Measurements from ENCODE around the gene CHRNA9.
"Not testable (repeated sequence)": the region's sequence is repeated elsewhere in the genome, so short reads cannot be mapped to it uniquely, and the experiment has no call there.

Gene CHRNA9

GRCh38 chr4:40334591-40335524, at the start of gene CHRNA9:
Gene CHRNA9 (plus strand): TSS chr4:40335333. CDS start chr4:40335468, 135 bp downstream.
- FAIRE-seq (no peak), DNase-seq (ENCODE audit: insufficient read length, low spot score) (no peak)
- TF ChIP-seq POLR2A (IDR thresholded peaks at IDR 0.05; ENCODE audit: low read depth, low read length): no peak

- TF ChIP-seq POLR2A (IDR thresholded peaks at IDR 0.05; ENCODE audit: low read depth, low read length): no peak
- FAIRE-seq (no peak), DNase-seq (ENCODE audit: insufficient read length, low spot score) (no peak)
Measured at GRCh38 chr4:40285692-40286091, 49.4 kb upstream of the CHRNA9 start.

- FAIRE-seq: no peak
- no peak for TF ChIP-seq POLR2A (IDR thresholded peaks at IDR 0.05; ENCODE audit: low read depth, low read length)
- DNase-seq (ENCODE audit: insufficient read length, low spot score): no peak
Measured at GRCh38 chr4:40288566-40288965, 46.6 kb upstream of the CHRNA9 start.

- DNase-seq (ENCODE audit: insufficient read length, low spot score): no peak
- no peak for TF ChIP-seq POLR2A (IDR thresholded peaks at IDR 0.05; ENCODE audit: low read depth, low read length)
- no peak for FAIRE-seq
Measured at GRCh38 chr4:40289366-40290188, 45.6 kb upstream of the CHRNA9 start.

GRCh38 chr4:40290611-40291186, 44.4 kb upstream of the CHRNA9 start:
- not testable (repeated sequence) for FAIRE-seq; DNase-seq (ENCODE audit: insufficient read length, low spot score)

- DNase-seq (ENCODE audit: insufficient read length, low spot score) (no peak), FAIRE-seq (no peak)
- TF ChIP-seq POLR2A (IDR thresholded peaks at IDR 0.05; ENCODE audit: low read depth, low read length): no peak
Measured at GRCh38 chr4:40292313-40292759, 42.8 kb upstream of the CHRNA9 start.

GRCh38 chr4:40294339-40294738, 40.8 kb upstream of the CHRNA9 start:
- FAIRE-seq (no peak), DNase-seq (ENCODE audit: insufficient read length, low spot score) (no peak)
- TF ChIP-seq POLR2A (IDR thresholded peaks at IDR 0.05; ENCODE audit: low read depth, low read length): no peak

GRCh38 chr4:40295030-40295429, 40.1 kb upstream of the CHRNA9 start:
- not testable (repeated sequence) for FAIRE-seq; DNase-seq (ENCODE audit: insufficient read length, low spot score)

GRCh38 chr4:40295572-40295971, 39.6 kb upstream of the CHRNA9 start:
- no peak for FAIRE-seq
- no peak for TF ChIP-seq POLR2A (IDR thresholded peaks at IDR 0.05; ENCODE audit: low read depth, low read length)
- no peak for DNase-seq (ENCODE audit: insufficient read length, low spot score)

- TF ChIP-seq POLR2A (IDR thresholded peaks at IDR 0.05; ENCODE audit: low read depth, low read length): no peak
- FAIRE-seq: no peak
Measured at GRCh38 chr4:40299126-40299525, 36.0 kb upstream of the CHRNA9 start.

GRCh38 chr4:40299811-40300292, 35.3 kb upstream of the CHRNA9 start:
- DNase-seq (ENCODE audit: insufficient read length, low spot score) (no peak), FAIRE-seq (no peak)
- TF ChIP-seq POLR2A (IDR thresholded peaks at IDR 0.05; ENCODE audit: low read depth, low read length): no peak

More at GRCh38 chr4:40299126-40299525, 36.0 kb upstream of the CHRNA9 start:
- no peak for DNase-seq (ENCODE audit: insufficient read length, low spot score)

GRCh38 chr4:40300371-40301162, 34.6 kb upstream of the CHRNA9 start:
- TF ChIP-seq POLR2A (IDR thresholded peaks at IDR 0.05; ENCODE audit: low read depth, low read length): no peak
- FAIRE-seq (no peak), DNase-seq (ENCODE audit: insufficient read length, low spot score) (no peak)

GRCh38 chr4:40301603-40302002, 33.5 kb upstream of the CHRNA9 start:
- DNase-seq (ENCODE audit: insufficient read length, low spot score): no peak
- TF ChIP-seq POLR2A (IDR thresholded peaks at IDR 0.05; ENCODE audit: low read depth, low read length): no peak
- no peak for FAIRE-seq

Measured in H54 (cell line).